GDM1 (cell line): ENCODE measurements around the gene EGFL7.
"Not testable (repeated sequence)": the region's sequence is repeated elsewhere in the genome, so short reads cannot be mapped to it uniquely, and the experiment has no call there.

Source experiments
- DNase-seq: peaks from one replicate; lab custom pipeline; 2025; lab: John Stamatoyannopoulos, UW

The EGFL7 gene

DNA sequence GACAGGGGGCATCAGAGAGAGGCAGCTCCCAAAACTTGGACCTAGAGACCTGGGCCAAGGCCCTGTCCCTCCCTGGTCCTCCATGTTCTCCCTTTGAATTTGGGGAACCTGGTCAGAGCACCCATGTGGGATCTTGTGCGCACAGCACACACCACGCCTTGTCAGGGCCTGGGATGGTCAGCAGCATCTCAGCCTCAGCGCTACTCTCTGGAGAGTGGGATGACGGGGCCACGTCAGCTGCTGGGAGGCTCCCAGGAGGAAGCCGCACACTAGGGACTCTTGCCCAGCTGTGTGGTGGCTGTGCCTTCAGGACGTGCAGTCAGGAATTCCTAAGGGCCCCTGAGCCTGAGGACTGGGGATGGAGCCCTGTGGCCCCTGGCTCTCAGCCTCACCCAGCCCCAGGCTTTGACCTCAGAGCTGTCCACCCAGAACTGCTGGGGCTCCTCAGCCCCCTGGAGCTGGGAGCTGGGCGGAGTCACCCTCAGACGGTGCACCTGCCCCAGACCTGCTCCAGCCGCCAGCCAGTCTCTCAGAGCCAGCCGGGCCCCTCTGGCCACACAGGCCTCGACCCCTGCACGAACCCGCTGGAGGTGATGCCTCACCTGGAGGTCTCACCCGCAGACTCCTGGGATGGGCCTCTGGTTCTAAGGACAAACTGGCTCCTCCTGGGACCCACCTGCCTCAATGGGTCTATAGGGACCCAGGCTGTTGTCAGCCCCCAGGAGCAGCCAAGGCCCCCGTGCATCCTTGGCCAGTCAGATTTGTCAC lies 38.3 kb upstream of the EGFL7 start:
- DNase-seq = no peak

DNA sequence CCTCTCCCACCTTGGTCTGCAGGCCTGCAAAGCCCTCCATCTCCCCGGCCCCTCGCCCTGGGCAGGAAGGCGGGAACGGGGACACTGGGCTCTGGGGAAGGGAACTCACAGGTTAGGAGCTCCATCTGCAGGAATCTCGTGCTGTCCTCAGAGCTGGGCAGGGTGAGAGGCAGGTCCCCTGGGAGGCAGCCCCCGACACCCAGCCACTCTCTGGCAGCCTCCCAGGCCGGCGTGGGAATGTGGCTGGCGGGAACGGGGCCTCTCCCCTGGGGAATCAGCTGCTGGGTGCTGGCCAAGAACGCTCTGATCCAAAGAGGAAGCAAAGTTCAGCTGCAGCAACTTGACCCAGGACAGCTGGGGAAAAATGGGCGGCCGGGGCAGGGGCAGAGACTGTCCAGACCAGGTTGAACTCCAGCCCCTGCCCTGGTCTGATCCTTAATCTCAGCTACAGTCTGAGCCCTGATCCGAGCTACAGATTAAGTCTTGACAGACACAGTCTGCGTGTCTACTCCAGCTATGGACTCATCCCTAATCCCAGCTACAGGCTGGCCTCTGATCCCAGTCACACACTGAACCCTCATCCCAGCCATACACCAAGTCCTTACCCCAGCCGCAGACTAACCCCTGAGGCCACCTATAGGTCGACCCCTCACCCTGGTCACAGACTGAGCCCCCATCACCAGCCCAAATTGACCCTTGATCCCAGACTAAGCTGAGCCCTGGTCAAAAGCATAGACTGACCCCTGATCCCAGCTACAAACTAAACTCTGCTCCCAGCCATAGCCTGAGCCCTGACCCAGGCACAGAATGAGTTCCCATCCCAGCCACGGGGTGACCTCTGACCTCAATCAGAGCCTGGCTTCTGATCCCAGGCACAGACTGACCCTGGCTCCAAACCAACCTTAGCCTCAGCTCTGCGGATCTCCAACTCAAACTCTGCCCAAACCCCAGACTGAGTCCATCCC lies 37.3 kb upstream of the EGFL7 start:
- DNase-seq = no peak

DNA sequence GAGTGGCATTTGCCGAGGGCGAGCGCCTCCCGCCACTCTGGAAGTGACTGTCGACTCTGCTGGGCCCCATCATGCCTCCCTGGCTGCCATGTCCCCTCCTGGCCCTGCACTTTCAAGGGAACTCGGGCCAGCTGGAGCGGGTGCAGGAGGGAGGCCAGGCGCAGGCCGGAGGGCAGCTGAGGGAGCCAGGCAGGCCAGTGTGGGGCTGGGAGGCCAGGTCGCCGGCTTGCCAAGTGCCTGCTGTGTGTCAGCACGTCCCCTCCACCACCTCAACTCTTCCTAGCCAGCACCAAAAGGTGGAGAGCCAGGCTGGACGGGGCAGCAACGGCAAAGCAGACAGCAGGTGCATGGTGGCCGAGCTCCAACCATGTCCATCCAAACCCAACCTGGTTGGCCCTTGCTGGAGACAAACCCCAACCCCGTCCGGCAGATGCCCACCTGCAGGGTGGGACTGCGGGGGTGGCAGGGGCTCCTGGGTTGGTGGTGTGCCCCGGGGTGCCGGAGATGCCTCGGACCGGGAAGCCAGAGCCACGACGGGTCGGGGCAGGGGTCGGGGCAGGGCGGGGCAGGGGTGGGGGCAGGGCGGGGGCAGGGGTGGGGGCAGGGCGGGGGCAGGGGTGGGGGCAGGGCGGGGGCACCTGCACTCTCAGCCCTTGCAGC lies 36.5 kb upstream of the EGFL7 start:
- DNase-seq = no peak

GRCh38 chr9:136626740-136627642 lies 35.7 kb upstream of the EGFL7 start:
- DNase-seq = no peak

GRCh38 chr9:136627703-136628102 lies 35.0 kb upstream of the EGFL7 start:
- no peak for DNase-seq

DNA sequence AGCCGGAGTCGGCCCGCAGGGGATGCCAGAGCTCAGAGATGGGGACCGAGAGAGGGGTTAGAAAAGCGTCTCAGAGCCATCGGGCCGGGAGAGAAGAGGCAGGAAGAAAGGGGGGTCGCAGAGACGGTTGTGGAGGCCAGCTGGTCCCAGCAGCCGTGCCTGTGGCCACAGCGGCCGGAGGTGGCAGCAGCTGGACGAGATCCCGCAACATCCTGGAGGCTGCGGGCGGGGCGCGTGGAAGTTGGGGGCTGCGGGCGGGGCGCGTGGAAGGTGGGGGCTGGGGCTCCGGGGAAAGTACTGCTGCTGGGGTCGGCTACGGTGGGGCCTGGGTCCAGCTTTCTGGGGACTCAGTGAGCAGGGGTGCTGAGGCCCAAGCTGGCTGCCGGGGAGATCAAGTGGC lies 34.4 kb upstream of the EGFL7 start:
- DNase-seq = no peak

DNA sequence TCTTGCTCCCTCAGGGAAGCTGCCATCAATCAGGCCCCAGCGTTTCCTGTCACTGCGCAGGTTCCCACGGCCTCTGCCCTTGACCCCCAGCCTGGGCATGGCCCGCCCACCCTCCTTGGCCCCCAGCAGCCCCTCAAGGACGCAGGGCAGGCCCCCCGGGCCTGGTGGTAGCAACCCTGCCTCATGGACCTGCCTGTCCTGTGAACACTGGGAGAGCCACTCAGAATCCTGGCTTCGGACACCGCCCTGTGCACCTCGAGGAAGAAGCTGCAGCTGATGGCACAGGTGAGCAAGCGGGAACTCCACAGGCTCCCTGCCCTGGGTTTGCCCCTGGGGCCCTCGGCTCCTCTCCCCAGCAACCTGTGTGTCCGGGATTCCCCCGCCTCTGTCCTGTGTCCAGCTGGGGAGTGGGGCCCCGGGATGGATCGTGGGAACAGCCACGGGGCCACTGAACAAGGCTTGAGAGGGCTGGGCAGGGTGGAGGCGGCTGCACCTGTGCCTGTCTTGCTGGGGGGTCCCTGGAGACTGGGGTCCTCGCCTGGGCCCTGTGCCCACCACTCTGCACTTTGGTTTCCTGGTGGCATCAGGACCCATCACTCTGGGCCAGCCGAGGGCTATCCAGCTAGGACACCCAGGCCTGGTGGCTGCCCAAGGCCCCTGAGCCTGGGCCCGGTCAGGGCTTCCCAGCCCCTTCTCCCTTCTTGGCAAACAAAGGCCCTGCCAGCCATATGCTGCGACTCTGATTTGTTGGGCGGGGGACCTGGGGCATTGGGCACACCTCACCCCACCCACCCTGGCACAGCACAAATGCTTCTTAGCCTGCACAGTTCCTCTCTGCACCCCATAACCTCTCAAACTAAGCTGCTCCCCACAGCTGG lies 33.5 kb upstream of the EGFL7 start:
- DNase-seq = no peak

DNA sequence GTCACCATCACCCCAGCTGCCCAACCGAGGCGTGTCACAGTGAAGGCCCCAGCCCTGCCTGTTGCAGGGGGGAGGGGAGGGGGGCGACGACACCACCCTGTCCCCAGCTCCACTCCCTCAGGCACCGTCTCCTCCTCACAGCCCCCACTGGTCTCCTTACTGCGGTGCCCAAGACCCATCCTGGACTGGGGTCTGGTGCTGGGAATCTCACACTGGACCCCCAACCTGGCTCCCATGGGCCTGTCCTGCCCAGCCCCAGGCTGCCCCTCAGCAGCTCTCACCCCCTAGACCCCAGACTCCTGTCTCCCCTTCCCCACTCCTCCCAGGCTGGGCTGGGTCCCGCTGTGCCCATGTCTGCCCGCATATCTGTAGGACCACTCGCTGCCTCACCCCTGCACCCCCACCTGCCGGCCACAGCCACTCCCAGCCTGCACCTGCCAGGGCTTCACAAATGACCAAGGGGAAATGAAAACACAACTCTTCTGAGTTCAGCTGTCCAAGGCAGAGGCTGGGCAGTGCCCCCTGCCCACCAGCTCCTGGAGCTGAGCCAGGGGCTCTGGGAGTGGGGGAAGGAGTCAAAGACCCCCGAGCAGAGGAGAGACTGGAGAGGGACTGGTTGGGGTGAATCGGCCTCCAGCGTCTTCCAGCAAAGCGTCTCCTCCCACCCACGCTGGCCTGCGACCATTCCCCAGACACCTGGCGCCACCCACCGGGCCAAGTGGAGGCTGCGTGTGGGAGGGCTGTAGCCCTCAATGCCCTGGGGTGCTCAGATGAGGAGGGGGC lies 32.6 kb upstream of the EGFL7 start:
- peak; percentile 55 for DNase-seq

DNA sequence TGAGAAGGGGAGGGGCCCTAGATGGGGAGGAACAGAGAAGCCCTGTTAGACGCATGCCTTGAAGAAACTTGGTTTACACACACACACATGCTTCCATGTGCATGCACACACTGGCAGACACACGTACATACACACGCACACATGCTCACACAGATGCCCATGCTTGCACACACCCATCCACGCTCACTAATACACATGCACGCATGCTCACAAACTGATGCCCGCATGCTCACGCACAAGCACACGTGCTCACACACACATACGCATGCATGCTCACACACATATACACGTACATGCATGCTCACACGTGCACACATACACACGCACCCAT lies 32.1 kb upstream of the EGFL7 start:
- DNase-seq = no peak

DNA sequence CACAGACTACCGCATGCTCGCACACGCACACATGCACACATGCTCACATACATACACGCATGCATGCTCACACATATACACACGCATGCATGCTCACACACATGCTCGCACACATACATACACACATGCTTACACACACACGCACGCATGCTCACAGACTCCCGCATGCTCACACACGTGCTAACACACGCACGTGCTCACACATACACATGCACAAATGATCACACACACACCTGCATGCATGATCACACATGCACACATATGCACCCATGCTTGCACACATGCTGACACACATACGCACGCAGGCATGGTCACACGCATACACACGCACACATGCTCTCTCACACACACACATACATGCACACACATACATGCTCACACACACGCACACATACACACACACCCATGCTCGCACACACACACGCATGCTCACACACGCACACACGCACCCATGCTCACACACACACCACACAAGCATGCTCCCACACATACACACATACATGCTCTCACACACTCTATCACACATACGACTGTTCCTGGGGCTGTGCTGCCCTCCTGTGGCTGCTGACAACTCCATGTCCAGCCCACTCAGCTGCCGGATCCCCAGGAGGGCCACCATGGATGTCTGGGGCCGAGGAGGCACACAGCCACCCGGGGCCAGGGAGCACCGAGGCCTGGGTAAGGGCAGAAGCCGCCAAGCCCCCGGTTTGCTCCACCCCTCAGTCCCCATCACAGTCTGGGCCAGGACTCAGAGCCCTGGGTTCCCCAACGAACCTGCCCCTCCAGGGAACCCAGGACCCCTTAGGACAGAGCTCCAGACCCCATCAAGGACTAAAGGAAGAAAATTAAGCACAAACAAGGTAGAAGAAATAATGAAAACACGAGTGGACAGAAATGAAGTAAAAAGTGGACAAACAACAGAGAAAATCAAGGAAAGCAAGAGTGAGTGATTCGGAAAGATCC lies 31.4 kb upstream of the EGFL7 start:
- DNase-seq = peak; percentile 73

- DNase-seq = not testable (repeated sequence)
These were observed 30.6 kb upstream of the EGFL7 start for GRCh38 chr9:136632072-136632471.

- not testable (repeated sequence) for DNase-seq
These were observed 30.1 kb upstream of the EGFL7 start for GRCh38 chr9:136632491-136633106.

DNA sequence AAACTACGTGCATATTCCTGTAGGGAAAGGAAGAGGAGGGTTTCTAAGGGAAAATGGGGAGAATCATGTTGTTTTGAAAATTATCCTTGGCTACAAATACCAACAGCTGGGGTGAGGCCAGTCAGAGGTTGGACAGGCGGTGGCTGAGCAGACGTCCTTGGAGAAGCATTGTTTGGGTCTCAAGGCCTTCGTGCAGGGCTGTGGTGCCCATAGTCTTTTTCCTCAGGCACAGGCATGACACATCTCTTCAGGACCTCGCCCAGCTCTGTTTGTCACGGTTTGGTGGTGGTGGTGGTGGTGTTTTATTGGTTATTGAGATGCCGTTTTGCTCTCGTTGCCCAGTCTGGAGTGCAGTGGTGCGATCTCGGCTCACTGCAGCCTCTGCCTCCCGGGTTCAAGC lies 27.8 kb upstream of the EGFL7 start:
- no peak for DNase-seq

- no peak for DNase-seq
These were observed 22.3 kb upstream of the EGFL7 start for GRCh38 chr9:136640171-136641111.

- no peak for DNase-seq
These were observed 20.2 kb upstream of the EGFL7 start for GRCh38 chr9:136642439-136642921.

- no peak for DNase-seq
These were observed 18.9 kb upstream of the EGFL7 start for GRCh38 chr9:136643596-136644342.
